ENCODE results near the gene RGPD4. TPM values are rescaled to one million over a fixed set of nuclear protein-coding genes. Genes with fewer than 3 reads are reported as not detected.
"Not testable (repeated sequence)": the region's sequence is repeated elsewhere in the genome, so short reads cannot be mapped to it uniquely, and the experiment has no call there.

Gene RGPD4
- total RNA-seq, 3 donors from 2014 or later: not detected

GRCh38 chr2:107824451-107825205 is 2.1 kb upstream of the RGPD4 start:
- Histone ChIP-seq H3K36me3 (no peaks in the 10 kb centered on the region), H3K9me3 (no peaks in the 10 kb centered on the region), H3K27ac (no peak overlapping the region), H3K4me1 (no peaks in the 10 kb centered on the region), H3K27me3 (no peaks in the 10 kb centered on the region), H3K4me3 (no peak overlapping the region)
- intact Hi-C loops (cut with DNase I; ENCODE audit: low total_unique reads): no loop called here
- TF ChIP-seq CTCF (IDR thresholded peaks at IDR 0.05): no peak
- TF ChIP-seq POLR2A (IDR thresholded peaks at IDR 0.05): no peak
- TF ChIP-seq POLR2AphosphoS5 (IDR thresholded peaks at IDR 0.05): no peak
- no peak for DNase-seq (ENCODE audit: low spot score in 2 of 2)

- no peaks in the 10 kb centered on the region for H3K36me3 ChIP-seq
- no peak for TF ChIP-seq POLR2A (IDR thresholded peaks at IDR 0.05)
- no peak for TF ChIP-seq POLR2AphosphoS5 (IDR thresholded peaks at IDR 0.05)
- TF ChIP-seq CTCF (IDR thresholded peaks at IDR 0.05): no peak
- no peak for DNase-seq (ENCODE audit: low spot score in 2 of 2)
- H3K27me3 ChIP-seq: no peaks in the 10 kb centered on the region
- no peak overlapping the region for H3K4me3 ChIP-seq
- H3K9me3 ChIP-seq: no peaks in the 10 kb centered on the region
- H3K27ac ChIP-seq: no peak overlapping the region
- intact Hi-C loops (cut with DNase I; ENCODE audit: low total_unique reads): no loop called here
- no peaks in the 10 kb centered on the region for H3K4me1 ChIP-seq
Observed at GRCh38 chr2:107825206-107825563, 1.5 kb upstream of the RGPD4 start.

- H3K4me1 ChIP-seq; H3K9me3 ChIP-seq; H3K4me3 ChIP-seq; intact Hi-C loops (cut with DNase I; ENCODE audit: low total_unique reads); H3K36me3 ChIP-seq; H3K27ac ChIP-seq; H3K27me3 ChIP-seq; DNase-seq (ENCODE audit: low spot score in 2 of 2): not testable (repeated sequence)
Observed at GRCh38 chr2:107829514-107829913, 2.8 kb downstream of the RGPD4 start.

GRCh38 chr2:107833152-107833551 is 6.5 kb downstream of the RGPD4 start:
- H3K27ac ChIP-seq; H3K27me3 ChIP-seq; H3K4me1 ChIP-seq; H3K36me3 ChIP-seq; DNase-seq (ENCODE audit: low spot score in 2 of 2); intact Hi-C loops (cut with DNase I; ENCODE audit: low total_unique reads); H3K4me3 ChIP-seq; H3K9me3 ChIP-seq: not testable (repeated sequence)

- H3K4me3 ChIP-seq; intact Hi-C loops (cut with DNase I; ENCODE audit: low total_unique reads); H3K27me3 ChIP-seq; H3K9me3 ChIP-seq; H3K27ac ChIP-seq; H3K4me1 ChIP-seq; H3K36me3 ChIP-seq; DNase-seq (ENCODE audit: low spot score in 2 of 2): not testable (repeated sequence)
Observed at GRCh38 chr2:107833618-107834017, 6.9 kb downstream of the RGPD4 start.

- intact Hi-C loops (cut with DNase I; ENCODE audit: low total_unique reads); H3K4me1 ChIP-seq; H3K9me3 ChIP-seq: not testable (repeated sequence)
Observed at GRCh38 chr2:107916121-107916520, 89.4 kb downstream of the RGPD4 start.

GRCh38 chr2:107916696-107917370 is 90.1 kb downstream of the RGPD4 start:
- H3K4me1 ChIP-seq; H3K27ac ChIP-seq; H3K4me3 ChIP-seq; H3K27me3 ChIP-seq; DNase-seq (ENCODE audit: low spot score in 2 of 2); intact Hi-C loops (cut with DNase I; ENCODE audit: low total_unique reads); H3K36me3 ChIP-seq; H3K9me3 ChIP-seq: not testable (repeated sequence)

More at GRCh38 chr2:107916121-107916520, 89.4 kb downstream of the RGPD4 start:
- H3K36me3 ChIP-seq; DNase-seq (ENCODE audit: low spot score in 2 of 2); H3K27me3 ChIP-seq; H3K4me3 ChIP-seq; H3K27ac ChIP-seq: not testable (repeated sequence)
